ENCODE measurements around the gene GARIN3.

Gene GARIN3

DNA sequence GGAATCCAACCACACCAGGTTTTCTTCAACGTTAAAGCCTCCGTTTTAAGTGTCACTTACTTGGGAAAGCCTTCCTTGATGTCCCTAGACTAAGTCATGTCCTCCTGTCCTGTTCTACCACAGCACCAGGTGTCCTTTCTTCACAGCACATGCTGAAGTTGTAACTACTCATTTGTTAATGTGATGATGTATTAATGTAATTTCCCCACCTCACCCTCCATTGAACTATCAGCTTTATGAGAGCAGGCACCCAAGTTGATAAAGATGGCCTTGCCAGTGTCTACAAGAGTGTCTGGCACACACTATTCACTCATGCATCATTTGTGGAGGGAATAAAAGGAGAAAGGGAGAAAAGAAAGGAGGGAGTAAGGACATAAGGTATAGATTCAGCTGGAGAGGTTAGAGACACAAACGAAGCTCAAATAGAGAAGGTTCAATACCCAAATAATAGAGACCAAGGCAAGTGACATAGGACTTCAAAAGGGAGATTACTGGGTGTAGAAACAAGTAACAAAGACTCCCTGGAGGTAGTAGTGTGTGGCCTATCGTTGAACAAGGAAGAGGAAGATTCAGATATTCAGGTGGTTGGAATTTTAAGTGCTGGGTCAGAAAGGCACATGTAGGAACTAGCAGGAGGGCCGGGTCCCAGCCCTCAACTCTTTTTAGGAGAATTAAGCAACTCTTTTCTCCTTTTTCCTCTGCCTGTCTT is 21.1 kb upstream of the GARIN3 start:
- Histone ChIP-seq H3K27ac (peak overlapping the region in 4 of 21 experiments; percentile 35 to 67 (median 46)), H3K4me3 (no peak overlapping the region)

DNA sequence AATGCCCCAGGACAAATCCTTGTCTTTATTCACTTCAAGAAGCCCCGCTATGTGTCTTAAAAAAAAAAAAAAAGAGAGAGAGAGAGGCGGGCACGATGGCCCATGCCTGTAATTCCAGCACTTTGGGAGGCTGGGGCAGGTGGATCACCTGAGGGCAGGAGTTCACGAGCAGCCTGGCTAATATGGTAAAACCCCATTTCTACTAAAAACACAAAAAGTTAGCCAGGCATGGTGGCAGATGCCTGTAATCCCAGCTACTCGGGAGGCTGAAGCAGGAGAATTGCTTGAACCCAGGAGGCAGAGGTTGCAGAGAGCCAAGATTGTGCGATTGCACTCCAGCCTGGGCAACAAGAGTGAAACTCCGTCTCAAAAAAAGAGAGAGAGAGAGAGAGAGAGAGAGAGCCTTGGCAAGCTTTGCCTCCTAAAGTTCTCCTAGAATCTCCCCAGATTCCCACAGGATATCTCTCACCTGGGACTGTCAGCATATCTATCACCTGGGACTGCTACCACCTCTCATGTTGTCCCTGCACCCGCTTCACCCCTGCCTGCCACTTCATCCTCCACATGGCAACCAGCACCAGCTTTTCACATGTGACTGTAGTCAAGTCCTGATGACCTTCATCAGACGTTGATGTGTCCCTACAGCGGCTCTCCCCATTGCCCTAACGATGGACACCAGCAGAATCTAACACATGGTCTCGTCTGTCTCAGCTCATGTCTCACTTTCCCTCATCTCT is 20.4 kb upstream of the GARIN3 start:
- H3K4me3 ChIP-seq = no peak overlapping the region
- H3K27ac ChIP-seq = peak overlapping the region in 2 of 21 experiments; percentile 35 to 67

DNA sequence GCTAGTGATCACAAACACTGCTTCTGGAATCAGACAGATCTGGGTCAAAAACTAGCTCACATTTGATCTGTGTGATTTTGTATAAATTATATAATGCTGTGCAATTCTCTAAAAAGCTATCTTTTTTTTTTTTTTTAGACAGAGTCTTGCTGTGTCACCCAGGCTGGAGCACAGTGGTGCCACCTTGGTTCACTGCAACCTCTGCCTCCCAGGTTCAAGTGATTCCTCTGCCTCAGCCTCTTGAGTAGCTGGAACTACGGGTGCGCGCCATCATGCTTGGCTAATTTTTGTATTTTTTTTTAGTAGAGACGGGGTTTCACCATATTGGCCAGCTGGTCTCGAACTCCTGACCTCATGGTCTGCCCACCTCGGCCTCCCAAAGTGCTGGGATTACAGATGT is 19.1 kb upstream of the GARIN3 start:
- peak overlapping the region in 2 of 7 experiments; percentile 31 to 32 for H3K4me3 ChIP-seq

DNA sequence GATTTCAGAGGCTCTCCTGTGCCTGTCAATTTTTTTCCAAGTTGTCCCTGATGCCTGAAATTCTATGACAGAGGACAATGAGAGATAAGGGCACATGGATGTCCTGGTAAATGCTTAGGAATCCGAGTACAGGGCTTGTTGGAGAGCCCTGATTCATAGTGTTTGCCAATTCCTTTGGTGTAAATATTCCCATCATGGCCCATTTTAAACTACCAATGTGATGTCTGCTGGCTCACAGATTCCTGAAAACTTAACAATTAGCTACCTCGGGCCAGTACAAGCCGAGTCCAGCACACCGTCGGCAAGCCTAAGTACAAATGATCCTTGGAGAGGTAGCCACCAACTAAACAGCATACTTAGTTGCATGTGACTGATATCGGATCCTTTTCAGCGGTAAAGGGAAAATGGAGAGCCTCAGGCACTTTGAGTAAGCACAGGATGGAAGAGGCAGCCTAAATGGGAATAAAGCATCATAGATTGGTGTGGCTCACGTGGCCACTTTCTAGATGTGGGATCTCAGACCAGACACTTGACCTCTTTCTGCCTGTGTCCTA is 18.1 kb upstream of the GARIN3 start:
- H3K4me3 ChIP-seq = peak overlapping the region in 5 of 7 experiments; percentile 7 to 32 (median 15)

More for the DNA sequence above, 19.1 kb upstream of the GARIN3 start:
- peak overlapping the region in 2 of 21 experiments; percentile 15 to 67 for H3K27ac ChIP-seq

DNA sequence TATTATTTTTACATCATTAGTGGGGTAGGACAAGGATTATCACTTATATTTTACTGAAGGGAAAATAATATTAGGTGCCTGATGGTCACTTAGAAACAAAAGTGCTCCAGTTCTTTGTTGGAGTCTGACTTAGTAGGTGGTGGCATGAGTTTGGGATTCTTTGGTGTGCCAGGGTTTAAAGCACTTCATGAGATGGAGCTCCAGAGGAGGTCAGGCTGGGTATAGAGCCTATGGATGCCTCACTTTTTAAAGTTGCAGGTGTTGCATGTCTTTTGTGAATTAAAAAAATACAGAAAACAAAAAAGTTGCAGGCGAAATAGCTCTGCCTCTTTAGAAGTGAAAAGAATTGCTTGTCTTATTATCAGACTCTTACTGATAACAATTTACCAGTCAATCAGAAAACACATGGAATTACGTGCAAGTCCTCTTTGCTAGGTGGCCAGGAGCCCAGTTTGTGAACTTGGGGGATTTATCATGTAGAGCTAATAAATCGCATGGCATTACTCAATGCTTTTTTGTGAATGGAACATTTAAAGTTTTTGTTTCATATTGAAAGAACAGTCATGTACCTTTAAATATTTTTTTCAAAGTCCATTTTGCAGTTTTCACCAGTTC is 16.2 kb upstream of the GARIN3 start:
- peak overlapping the region; percentile 15 to 32 (median 20) for H3K4me3 ChIP-seq
- peak overlapping the region in 8 of 21 experiments; percentile 1 to 91 (median 77) for H3K27ac ChIP-seq

More for the DNA sequence above, 18.1 kb upstream of the GARIN3 start:
- peak overlapping the region in 4 of 21 experiments; percentile 15 to 64 (median 40) for H3K27ac ChIP-seq

DNA sequence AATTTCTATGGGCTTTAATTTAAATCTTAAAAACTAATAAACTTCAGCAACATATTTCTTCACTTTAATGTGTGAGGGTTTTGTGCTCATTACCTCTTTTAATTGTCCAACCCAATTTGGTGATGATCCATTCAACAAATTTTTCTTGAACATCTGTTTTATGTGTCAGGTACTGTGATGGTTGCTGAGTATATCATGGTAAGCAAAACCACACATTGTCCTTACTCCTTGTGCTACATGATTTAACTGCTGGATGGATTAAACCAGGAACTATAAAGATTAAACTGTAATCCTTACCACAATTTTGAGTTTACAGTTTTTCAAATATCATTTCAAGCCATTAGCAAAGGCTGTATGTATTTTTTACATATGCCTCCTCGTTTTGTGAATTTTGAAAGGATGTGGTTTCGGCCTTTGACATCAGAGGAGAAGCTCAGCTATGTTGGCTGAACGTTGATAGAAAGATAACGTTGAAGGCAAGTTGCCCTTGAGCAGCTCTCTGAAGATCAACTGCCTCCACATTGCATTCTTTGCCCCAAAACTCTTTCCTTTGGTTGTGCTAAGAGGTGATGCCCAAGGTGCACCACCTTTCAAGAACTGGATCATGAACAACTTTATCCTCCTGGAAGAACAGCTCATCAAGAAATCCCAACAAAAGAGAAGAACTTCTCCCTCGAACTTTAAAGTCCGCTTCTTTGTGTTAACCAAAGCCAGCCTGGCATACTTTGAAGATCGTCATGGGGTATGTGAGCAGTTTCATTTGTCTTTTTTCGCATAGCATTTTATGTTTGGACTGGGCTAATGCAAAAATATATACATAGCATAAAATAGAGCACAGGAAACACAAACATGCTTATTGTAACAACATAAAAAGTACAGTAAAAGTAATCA is 14.6 kb upstream of the GARIN3 start, which contains the start of gene ITK:
ITK (plus strand) TSS at position 467 of the 891 bp plus-strand sequence; CDS start at position 605, 138 bp downstream.
- H3K4me3 ChIP-seq = peak within 1 kb of the TSS; percentile 15 to 32 (median 20)
- peak within 1 kb of the TSS in 14 of 21 experiments; percentile 2 to 91 (median 50) for H3K27ac ChIP-seq

DNA sequence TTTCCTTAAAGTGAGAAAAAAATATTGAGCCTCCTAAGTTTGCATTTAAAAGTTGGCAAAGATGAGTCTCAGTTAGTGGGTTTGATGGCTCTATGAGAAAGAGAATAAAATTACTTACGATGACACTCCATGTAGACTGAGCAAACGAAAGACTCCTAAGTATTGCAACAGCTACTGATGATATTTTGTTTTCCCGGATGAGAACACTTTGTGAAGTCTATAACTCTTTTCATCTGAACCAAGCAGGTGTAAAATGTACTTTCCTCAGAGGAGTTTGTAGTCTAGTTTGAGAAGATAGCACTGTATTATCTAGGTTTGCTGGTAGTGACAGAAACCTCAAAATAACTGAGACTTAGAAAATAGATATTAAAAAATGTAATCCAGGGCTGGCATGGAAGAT is 12.9 kb upstream of the GARIN3 start:
- Histone ChIP-seq H3K27ac (peak overlapping the region in 6 of 21 experiments; percentile 54 to 91 (median 82)), H3K4me3 (no peak overlapping the region)

DNA sequence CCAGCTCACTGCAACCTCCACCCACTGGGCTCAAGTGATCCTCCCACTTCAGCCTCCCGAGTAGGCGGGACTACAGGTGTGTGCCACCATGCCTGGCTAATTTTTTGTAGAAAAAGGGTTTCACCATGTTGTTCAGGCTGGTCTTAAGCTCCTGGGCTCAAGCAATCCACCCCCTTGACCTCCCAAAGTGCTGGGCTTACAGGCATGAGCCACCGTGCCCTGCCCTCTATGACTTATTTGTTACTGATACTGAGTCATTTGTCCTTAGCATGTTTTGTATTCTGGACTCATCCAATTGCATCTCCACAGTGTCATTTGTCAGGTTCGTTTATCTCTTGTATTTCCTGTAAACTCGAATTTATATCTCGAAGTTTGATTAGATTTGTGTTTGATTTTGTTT is 11.9 kb upstream of the GARIN3 start:
- no peak overlapping the region for H3K4me3 ChIP-seq
- H3K27ac ChIP-seq = peak overlapping the region in 6 of 21 experiments; percentile 14 to 91 (median 37)

DNA sequence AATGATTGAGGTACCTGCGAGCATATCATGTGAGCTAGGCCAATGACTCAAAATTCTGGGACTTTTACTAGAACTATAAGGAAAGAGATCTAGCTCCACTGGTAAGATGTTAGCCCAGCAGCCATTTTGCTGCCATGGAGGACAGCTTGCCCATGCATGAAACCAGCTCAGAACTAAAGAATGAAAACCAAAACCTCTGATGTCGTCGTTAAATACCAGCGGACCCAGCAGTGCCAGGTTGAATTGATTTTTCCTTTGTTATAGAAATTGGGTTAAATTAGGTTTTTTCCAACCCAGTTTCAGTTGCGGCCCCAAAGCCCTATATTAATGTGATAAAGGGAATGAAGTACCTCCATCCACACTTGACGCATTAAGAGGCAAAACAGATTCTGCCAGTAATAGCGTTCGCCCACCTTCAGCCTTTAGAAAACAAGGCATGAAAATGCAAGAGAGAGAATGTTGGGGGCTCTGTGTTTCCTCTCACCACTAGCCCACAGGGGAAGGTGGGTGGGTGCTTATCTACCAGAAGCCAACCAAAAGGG is 9.1 kb upstream of the GARIN3 start:
- no peak overlapping the region for H3K4me3 ChIP-seq
- peak overlapping the region in 1 of 21 experiments; percentile 5 for H3K27ac ChIP-seq

DNA sequence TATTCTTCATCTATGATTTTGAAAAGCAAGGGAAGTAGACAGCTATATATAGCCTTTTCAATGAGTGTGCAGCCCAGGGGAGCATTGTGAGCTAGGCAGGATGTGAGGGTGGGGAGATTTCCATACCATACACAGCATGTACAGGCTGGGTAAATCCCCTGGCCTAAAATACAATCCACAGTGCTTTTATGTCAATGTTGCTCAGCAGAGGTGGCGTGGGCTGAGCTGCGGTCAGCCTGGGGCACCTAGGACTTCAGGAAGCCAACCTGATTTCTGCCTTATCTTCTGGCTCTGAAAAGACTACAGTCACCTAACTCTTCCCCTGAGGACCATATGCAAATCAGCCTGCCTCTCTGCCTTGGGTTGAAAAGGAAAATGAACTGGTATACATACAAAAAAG is 6.3 kb upstream of the GARIN3 start:
- Histone ChIP-seq H3K4me3 (no peak overlapping the region), H3K27ac (peak overlapping the region in 3 of 21 experiments; percentile 56 to 69 (median 62))

DNA sequence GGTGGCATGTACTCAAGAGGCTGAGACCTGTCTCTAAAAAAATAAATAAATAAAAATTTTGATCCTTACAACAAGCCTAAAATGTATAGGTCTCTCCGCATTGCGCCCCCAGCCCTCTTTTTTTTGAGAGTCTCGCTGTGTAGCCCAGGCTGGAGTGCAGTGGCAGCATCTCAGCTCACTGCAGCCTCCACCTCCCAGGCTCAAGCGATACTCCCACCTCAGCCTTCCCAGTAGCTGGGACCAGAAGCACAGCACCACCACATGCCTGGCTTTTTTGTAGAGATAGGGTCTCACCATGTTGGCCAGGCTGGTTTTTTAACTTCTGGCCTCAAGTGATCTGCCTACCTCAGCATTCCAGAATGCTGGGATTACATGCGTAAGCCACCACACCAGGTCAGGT is 2.2 kb upstream of the GARIN3 start:
- H3K4me3 ChIP-seq = no peak overlapping the region
- no peak overlapping the region for H3K27ac ChIP-seq

DNA sequence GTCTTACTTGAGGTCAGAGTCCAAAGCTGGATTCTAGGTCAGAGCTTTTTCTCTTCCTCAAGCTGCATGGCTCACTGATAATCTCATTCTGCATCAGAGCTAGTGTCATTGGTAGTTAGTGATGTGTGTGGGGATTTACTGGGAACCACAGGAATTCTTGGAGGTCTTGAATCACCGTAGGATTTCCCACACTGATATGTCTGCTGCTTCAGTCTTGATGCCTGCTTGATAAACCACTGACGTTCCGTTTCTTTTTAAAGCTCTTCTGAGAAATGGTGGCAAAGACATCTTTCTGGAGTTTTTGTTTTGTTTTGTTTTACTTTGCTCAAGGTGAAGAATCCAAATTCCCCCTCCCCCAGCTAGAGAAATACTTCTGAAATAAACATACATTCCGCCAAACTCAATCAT is 1.2 kb upstream of the GARIN3 start:
- no peak overlapping the region for H3K4me3 ChIP-seq
- peak overlapping the region in 1 of 21 experiments; percentile 51 for H3K27ac ChIP-seq

DNA sequence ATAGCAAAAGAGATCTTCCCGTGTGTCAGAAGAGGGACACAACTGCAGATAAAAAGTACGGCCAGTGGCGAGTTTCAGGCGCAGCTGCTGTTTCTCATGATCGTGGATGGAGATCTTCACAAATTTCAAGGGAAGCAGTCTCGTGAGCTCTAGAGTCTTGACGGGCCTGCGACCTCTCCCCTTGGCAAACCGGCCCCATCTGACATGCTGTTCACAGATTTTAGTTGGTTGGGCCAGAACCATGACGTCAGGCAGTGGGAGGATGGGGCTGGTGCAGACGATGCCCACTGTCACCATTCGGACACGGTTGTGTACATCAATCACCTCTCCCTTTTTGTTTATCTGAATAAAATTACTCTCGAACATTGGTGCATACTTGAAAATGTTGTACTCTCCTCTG is 396 bp downstream of the GARIN3 start:
- H3K27ac ChIP-seq = no peak overlapping the region
- H3K4me3 ChIP-seq = no peak overlapping the region

DNA sequence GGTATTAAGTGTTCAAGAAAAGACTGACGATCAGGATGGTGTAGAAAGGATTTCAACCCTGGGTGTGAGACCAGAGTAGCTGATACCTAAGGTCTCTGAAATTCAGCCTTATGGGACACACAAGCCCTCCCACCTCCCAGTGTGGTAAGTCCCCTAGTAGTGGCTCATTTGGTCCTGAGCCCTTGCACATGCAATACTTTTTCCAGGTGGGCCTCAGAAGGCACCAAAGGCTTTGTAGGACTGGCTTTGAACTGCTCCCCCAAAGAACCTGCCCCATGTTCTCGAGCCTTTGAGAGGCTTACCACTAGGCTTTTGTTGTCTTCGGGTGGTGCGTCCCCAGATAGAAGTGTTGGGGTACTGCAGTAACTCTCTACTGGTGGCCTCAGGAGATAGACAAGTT is 803 bp downstream of the GARIN3 start:
- H3K27ac ChIP-seq = no peak overlapping the region
- no peak overlapping the region for H3K4me3 ChIP-seq

DNA sequence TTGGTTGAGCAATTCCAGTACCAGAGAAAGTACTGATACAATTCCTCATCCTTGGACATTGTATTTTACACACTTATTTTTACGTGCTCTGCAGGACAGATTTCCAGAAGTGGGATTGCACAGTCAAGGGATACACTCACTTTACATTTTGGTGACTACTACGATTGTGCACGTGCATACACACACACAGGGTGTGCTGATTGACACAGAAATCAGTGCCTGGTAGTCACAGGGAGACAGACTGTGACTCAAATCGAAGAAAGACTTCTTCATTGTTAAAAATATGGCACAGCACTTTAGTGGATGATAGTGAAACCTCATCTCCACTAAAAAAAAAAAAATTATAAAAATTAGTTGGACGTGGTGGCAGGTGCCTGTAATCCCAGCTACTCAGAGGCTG is 1.5 kb downstream of the GARIN3 start:
- no peak overlapping the region for H3K27ac ChIP-seq
- no peak overlapping the region for H3K4me3 ChIP-seq

DNA sequence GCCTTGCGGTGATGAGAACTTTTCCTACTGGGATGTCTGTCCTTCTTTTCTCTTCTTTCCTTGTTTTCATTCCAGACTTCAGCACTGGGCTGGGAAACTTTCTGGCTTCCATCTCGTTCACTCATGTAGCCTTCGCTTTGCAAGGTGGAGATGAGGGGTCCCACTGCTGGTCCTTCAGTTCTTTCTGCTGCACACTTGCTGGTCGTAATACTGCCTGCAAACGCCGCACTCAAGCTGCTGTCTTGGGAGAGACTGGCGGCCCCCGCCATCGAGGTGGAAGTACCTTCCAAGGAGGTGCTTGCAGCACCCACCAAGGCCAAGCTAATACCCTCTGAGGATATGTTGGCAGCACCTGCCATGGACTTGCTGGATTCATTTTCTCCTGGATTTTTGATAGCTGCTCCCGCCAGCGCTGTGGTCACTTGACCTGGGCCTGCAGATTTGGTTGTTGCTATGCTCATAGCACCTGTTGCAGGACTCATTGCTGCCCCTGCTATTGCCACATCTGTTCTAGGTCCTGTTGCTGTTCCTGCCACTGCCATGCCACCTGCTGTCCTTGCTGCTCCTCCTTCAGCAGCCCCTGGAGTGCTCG is 3.0 kb downstream of the GARIN3 start:
- no peak overlapping the region for H3K4me3 ChIP-seq
- no peak overlapping the region for H3K27ac ChIP-seq

DNA sequence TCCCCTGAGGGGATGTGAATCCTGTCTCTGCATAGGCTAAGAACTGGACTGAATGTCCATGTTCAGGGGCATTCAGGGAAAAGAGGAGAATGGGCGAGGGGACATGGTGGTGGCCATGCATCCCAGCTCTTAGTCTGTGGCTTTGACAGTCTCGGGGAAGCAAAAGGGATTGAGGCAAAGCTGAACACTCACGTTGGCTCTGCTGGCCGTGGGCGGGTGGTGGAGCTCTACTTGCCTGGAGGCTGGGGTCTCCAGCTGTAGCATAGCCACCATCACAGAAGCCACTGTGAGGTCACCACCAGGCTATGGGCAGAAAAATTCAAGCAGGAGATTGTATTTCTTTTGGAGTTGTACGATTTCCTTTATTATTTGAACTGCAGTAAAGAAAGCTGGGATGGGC is 4.1 kb downstream of the GARIN3 start:
- Histone ChIP-seq H3K4me3 (no peak overlapping the region), H3K27ac (no peak overlapping the region)

DNA sequence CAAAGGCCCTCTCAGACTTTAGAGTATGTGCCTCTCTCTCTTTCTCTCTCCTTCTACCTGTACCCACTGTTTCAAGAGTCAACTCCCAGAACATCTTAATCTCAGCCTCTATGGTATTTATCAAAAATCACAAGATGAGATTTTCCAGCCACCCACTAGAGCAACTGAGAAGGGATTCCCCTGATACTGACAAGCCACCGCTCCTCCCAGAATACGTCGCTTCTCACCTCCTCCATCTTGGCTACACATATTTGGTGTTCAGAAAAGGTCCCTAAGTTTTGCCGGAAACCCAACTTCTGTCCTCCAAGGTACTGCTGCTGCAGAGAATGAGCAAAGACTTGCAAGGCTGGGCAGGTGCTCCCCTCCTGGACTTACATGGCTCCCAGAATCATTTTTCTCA is 6.1 kb downstream of the GARIN3 start:
- H3K27ac ChIP-seq = peak overlapping the region in 6 of 21 experiments; percentile 47 to 69 (median 66)
- H3K4me3 ChIP-seq = no peak overlapping the region

Data from skin epidermis (tissue), 12 donors.